ENCODE results near the gene RENBP. TPM values are rescaled to one million over a fixed set of nuclear protein-coding genes. Genes with fewer than 3 reads are reported as not detected.

The RENBP gene
- total and polyA plus RNA-seq, 2 of the 13 experiments (the other 11 are each of a cell fraction or from before 2014, with no cell fraction given) = 1.4 to 2.6 TPM

DNA sequence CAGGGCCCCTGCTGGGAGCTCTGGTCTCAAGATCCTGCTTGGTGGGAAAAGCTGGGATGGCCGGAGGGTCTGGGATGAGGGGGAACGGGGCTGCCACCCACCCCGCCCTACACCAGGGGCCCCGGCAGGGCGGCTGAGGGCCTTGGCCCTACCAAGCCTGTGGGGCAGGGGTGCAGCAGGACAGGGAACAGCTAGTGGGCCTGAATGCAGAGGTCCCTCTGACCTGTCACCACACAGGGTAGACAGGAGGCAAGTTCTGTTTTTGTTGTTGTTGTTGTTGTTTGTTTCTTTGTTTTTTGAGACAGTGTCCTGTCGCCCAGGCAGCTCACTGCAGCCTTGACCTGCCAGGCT, 332 bp upstream of the RENBP start:
- FAIRE-seq = no peak

More for the DNA sequence above, 332 bp upstream of the RENBP start:
- H4K20me1 ChIP-seq (ENCODE audit: insufficient read depth, low read length) = no peaks in the 10 kb centered on the region
- no CpG with 5 or more reads among the region's 6 CpGs for WGBS (ENCODE audit: low lambda C conversion rate)
- H2AFZ ChIP-seq (ENCODE audit: low read length) = no peak overlapping the region
- BruUV-seq (replicated peaks) = no TSS peak
- CTCF ChIA-PET (ENCODE audit: low intra/inter-chr PET ratio, low total read pairs) = no interaction called here
- H3K36me3 ChIP-seq (replicated peaks in 1 of 2; ENCODE audit: control insufficient read depth in 1 of 2, insufficient read depth in 2 of 2, low read length in 2 of 2) = no peaks in the 10 kb centered on the region
- H3K27ac ChIP-seq (ENCODE audit: extremely low read length, insufficient read depth, low read length) = no peak overlapping the region
- TF ChIP-seq, protein P1, sequence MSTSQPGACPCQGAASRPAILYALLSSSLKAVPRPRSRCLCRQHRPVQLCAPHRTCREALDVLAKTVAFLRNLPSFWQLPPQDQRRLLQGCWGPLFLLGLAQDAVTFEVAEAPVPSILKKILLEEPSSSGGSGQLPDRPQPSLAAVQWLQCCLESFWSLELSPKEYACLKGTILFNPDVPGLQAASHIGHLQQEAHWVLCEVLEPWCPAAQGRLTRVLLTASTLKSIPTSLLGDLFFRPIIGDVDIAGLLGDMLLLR (CRISPR knock-in tag; IDR thresholded peaks at IDR 0.05) = no peak
- TF ChIP-seq MED8 (CRISPR knock-in tag; IDR thresholded peaks at IDR 0.05; ENCODE audit: insufficient replicate concordance) = no peak
- TF ChIP-seq ZNF703 (CRISPR knock-in tag; IDR thresholded peaks at IDR 0.05; ENCODE audit: borderline replicate concordance) = no peak
- TF ChIP-seq TGIF2 (CRISPR knock-in tag; IDR thresholded peaks at IDR 0.05) = no peak
- TF ChIP-seq MZF1 (CRISPR knock-in tag; IDR thresholded peaks at IDR 0.05; ENCODE audit: borderline replicate concordance) = no peak
- TF ChIP-seq ZNF230 (CRISPR knock-in tag; IDR thresholded peaks at IDR 0.05) = no peak
- TF ChIP-seq, protein P2, sequence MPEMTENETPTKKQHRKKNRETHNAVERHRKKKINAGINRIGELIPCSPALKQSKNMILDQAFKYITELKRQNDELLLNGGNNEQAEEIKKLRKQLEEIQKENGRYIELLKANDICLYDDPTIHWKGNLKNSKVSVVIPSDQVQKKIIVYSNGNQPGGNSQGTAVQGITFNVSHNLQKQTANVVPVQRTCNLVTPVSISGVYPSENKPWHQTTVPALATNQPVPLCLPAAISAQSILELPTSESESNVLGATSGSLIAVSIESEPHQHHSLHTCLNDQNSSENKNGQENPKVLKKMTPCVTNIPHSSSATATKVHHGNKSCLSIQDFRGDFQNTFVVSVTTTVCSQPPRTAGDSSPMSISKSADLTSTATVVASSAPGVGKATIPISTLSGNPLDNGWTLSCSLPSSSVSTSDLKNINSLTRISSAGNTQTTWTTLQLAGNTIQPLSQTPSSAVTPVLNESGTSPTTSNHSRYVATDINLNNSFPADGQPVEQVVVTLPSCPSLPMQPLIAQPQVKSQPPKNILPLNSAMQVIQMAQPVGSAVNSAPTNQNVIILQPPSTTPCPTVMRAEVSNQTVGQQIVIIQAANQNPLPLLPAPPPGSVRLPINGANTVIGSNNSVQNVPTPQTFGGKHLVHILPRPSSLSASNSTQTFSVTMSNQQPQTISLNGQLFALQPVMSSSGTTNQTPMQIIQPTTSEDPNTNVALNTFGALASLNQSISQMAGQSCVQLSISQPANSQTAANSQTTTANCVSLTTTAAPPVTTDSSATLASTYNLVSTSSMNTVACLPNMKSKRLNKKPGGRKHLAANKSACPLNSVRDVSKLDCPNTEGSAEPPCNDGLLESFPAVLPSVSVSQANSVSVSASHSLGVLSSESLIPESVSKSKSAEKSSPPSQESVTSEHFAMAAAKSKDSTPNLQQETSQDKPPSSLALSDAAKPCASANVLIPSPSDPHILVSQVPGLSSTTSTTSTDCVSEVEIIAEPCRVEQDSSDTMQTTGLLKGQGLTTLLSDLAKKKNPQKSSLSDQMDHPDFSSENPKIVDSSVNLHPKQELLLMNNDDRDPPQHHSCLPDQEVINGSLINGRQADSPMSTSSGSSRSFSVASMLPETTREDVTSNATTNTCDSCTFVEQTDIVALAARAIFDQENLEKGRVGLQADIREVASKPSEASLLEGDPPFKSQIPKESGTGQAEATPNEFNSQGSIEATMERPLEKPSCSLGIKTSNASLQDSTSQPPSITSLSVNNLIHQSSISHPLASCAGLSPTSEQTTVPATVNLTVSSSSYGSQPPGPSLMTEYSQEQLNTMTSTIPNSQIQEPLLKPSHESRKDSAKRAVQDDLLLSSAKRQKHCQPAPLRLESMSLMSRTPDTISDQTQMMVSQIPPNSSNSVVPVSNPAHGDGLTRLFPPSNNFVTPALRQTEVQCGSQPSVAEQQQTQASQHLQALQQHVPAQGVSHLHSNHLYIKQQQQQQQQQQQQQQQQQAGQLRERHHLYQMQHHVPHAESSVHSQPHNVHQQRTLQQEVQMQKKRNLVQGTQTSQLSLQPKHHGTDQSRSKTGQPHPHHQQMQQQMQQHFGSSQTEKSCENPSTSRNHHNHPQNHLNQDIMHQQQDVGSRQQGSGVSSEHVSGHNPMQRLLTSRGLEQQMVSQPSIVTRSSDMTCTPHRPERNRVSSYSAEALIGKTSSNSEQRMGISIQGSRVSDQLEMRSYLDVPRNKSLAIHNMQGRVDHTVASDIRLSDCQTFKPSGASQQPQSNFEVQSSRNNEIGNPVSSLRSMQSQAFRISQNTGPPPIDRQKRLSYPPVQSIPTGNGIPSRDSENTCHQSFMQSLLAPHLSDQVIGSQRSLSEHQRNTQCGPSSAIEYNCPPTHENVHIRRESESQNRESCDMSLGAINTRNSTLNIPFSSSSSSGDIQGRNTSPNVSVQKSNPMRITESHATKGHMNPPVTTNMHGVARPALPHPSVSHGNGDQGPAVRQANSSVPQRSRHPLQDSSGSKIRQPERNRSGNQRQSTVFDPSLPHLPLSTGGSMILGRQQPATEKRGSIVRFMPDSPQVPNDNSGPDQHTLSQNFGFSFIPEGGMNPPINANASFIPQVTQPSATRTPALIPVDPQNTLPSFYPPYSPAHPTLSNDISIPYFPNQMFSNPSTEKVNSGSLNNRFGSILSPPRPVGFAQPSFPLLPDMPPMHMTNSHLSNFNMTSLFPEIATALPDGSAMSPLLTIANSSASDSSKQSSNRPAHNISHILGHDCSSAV (CRISPR knock-in tag; IDR thresholded peaks at IDR 0.05; ENCODE audit: borderline replicate concordance) = no peak
- TF ChIP-seq, protein P3, sequence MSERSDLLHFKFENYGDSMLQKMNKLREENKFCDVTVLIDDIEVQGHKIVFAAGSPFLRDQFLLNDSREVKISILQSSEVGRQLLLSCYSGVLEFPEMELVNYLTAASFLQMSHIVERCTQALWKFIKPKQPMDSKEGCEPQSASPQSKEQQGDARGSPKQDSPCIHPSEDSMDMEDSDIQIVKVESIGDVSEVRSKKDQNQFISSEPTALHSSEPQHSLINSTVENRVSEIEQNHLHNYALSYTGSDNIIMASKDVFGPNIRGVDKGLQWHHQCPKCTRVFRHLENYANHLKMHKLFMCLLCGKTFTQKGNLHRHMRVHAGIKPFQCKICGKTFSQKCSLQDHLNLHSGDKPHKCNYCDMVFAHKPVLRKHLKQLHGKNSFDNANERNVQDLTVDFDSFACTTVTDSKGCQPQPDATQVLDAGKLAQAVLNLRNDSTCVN (CRISPR knock-in tag; IDR thresholded peaks at IDR 0.05; ENCODE audit: borderline replicate concordance) = no peak
- no peak for TF ChIP-seq SOX5 (CRISPR knock-in tag; IDR thresholded peaks at IDR 0.05; ENCODE audit: borderline replicate concordance)
- TF ChIP-seq ZC3H13 (CRISPR knock-in tag; IDR thresholded peaks at IDR 0.05) = no peak
- no peak for TF ChIP-seq FIP1L1 (IDR thresholded peaks at IDR 0.05; ENCODE audit: borderline replicate concordance, insufficient read depth, low read depth, low read length)
- TF ChIP-seq, protein P4, sequence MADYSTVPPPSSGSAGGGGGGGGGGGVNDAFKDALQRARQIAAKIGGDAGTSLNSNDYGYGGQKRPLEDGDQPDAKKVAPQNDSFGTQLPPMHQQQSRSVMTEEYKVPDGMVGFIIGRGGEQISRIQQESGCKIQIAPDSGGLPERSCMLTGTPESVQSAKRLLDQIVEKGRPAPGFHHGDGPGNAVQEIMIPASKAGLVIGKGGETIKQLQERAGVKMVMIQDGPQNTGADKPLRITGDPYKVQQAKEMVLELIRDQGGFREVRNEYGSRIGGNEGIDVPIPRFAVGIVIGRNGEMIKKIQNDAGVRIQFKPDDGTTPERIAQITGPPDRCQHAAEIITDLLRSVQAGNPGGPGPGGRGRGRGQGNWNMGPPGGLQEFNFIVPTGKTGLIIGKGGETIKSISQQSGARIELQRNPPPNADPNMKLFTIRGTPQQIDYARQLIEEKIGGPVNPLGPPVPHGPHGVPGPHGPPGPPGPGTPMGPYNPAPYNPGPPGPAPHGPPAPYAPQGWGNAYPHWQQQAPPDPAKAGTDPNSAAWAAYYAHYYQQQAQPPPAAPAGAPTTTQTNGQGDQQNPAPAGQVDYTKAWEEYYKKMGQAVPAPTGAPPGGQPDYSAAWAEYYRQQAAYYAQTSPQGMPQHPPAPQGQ (CRISPR knock-in tag; IDR thresholded peaks at IDR 0.05; ENCODE audit: borderline replicate concordance) = no peak
- no peak overlapping the region; a peak in 1 of 6 replicates for H3K4me3 ChIP-seq (replicated peaks in 1 of 3; ENCODE audit: insufficient read depth in 1 of 3, low read depth in 2 of 3, low read length in 3 of 3)
- intact Hi-C loops (cut with micrococcal nuclease; ENCODE audit: unreplicated experiment) (loop anchor here (10.0 kb wide), 1 partner anchor 180 kb away; the partner anchor contains the start of gene PLXNB3), in situ Hi-C loops (cut with HindIII; ENCODE audit: extremely low pct_ligation_motif_present, low pct_unique_long_range_greater_than_20kb) (no loop called here)
- H3K27me3 ChIP-seq (ENCODE audit: control insufficient read depth in 1 of 2, insufficient read depth in 2 of 2, low read length in 2 of 2) = no peaks in the 10 kb centered on the region
- DNase-seq (ENCODE audit: low spot score) = no peak
- no peaks in the 10 kb centered on the region for H3K9me3 ChIP-seq (ENCODE audit: low read length)
- POLR2A ChIA-PET = interaction anchor here (1.4 to 5.8 kb wide), 2 partner anchors 10 to 17 kb away, joined by 5 to 82 read pairs; partner anchors contain the start of gene NAA10
- ATAC-seq = no peak
- H3K79me2 ChIP-seq (ENCODE audit: insufficient read depth, low read length) = no peaks in the 10 kb centered on the region
- H3K4me2 ChIP-seq (ENCODE audit: low read depth, low read length) = no peak overlapping the region; the same call in 1 of the 2 replicates
- H3K4me1 ChIP-seq (ENCODE audit: insufficient read depth, low read length) = peaks cover 59% of the 10 kb centered on the region
- H3K9ac ChIP-seq (ENCODE audit: insufficient read depth, low read depth, low read length) = no peak overlapping the region

All from HepG2 (cell line).